GM18858 (cell line): ENCODE results near the gene SLC4A5.

Source experiments
- ATAC-seq: cut with Tn5 transposase; IDR thresholded peaks from one replicate; pipeline ENCODE4 v1.9.1; 2021; ENCODE audit not compliant: unreplicated experiment

The SLC4A5 gene, protein sequence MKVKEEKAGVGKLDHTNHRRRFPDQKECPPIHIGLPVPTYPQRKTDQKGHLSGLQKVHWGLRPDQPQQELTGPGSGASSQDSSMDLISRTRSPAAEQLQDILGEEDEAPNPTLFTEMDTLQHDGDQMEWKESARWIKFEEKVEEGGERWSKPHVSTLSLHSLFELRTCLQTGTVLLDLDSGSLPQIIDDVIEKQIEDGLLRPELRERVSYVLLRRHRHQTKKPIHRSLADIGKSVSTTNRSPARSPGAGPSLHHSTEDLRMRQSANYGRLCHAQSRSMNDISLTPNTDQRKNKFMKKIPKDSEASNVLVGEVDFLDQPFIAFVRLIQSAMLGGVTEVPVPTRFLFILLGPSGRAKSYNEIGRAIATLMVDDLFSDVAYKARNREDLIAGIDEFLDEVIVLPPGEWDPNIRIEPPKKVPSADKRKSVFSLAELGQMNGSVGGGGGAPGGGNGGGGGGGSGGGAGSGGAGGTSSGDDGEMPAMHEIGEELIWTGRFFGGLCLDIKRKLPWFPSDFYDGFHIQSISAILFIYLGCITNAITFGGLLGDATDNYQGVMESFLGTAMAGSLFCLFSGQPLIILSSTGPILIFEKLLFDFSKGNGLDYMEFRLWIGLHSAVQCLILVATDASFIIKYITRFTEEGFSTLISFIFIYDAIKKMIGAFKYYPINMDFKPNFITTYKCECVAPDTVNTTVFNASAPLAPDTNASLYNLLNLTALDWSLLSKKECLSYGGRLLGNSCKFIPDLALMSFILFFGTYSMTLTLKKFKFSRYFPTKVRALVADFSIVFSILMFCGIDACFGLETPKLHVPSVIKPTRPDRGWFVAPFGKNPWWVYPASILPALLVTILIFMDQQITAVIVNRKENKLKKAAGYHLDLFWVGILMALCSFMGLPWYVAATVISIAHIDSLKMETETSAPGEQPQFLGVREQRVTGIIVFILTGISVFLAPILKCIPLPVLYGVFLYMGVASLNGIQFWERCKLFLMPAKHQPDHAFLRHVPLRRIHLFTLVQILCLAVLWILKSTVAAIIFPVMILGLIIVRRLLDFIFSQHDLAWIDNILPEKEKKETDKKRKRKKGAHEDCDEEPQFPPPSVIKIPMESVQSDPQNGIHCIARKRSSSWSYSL

DNA sequence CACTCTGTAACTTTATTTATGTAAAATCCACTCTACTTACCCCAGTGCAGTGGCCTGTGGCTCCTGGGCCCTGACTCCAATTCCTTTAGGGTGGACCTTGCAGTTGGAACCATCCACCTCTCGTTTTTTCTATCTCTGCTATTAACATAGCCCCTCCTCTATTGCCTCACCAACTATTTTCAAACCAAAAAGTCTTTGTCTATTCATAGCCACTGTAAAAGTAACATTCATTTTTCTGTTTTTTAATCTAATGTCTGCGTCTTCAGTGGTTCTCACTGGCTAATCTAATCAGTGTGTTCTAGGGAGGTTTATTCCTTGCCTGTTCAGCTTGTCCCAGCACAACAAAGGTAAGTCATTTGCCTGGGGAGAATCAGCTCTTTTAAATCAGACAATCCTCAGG is at the start of gene SLC4A5:
Gene SLC4A5 (minus strand): TSS at position 101 of the 400 bp plus-strand sequence. CDS start 28,393 bp downstream, outside the sequence.
- no peak for ATAC-seq

DNA sequence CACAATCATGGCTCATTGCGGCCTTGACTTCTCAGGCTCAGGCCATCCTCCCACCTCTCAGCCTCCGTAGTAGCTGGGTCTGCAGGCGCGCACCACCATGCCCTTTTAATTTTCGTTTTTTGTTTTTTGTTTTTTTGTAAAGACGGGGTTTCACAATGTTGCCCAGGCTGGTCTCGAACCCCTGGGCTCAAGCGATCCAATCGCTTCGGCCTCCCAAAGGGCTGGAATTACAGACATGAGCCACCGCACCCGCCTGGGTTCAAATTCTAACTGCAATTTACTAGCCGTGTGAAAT is 49.2 kb upstream of the SLC4A5 start:
- no peak for ATAC-seq

DNA sequence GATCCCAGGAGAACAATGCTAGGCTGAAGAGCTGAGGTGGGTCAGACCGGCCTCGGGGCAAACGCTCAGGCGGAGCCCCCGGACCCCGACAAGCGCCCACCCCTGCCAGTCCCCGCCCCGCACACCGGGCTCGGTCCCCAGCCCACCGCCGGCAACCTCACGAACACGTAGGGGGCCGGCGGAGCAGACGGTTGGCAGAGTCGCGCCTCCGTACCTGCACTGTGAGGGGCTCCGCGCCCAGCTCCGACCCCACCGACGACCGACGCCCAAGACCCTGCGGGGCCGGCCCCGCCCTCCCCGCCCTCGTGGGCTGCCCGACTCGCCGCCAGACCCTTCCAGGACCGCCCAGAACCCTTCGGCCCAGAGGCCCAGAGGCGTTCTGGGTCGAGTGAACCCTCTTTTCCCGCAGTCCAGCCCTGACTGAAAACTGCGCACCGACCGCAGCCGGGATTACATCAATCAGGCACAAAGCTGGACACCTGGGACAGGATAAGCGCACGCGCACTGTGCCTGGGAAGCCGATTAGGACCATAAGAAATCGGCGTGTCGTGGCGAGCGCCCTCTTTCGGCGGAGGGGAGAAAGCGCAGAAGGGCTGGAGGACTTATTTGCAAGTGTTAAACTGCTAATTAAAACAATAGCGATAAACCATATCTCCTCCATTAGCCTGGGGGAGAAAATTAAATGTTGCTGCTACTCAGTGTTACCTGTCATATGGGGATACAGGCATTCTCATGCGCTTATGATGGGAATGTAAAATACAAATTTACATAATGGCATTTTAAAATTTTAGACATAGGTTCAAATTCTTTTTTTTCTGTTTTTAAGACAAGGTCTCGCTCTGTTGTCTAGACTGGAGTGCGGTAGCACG is 48.6 kb upstream of the SLC4A5 start:
- ATAC-seq, result peak; percentile 34

DNA sequence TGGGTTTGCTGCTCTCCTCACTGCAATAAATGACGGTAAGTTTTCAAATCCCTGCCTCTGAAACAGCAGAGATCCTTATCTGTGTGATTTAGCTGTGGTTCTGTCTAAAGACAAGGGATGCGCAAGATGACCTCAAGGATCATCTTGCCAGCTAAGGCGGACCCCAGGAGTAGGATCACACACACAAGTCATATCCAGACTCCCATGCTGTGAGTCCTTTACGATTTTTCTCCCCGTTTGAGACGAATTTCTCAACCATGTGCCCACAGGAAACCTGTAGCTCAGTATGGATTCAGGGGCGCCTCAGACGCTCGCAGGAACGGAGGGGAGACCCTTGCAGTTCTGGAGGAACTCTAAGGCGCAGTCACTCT is 48.0 kb upstream of the SLC4A5 start:
- peak; percentile 16 for ATAC-seq

DNA sequence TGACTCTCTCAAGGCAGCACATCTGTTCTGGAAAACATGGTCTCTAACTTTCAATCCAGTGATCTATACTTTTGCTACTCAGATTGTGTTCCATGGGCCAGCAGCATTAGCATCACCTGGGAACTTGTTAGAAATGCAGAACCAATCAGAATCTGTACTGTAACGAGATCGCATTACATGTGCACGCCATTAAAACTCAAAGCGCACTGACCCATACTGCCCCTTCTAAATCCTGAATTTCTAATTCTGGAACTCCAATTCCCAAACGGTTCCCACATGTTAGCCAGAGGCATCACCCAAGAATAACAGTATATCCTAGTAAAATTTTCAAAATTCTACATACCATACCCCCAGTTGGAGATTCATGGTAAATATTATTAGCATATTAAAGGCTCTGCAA is 47.4 kb upstream of the SLC4A5 start:
- ATAC-seq, result no peak

DNA sequence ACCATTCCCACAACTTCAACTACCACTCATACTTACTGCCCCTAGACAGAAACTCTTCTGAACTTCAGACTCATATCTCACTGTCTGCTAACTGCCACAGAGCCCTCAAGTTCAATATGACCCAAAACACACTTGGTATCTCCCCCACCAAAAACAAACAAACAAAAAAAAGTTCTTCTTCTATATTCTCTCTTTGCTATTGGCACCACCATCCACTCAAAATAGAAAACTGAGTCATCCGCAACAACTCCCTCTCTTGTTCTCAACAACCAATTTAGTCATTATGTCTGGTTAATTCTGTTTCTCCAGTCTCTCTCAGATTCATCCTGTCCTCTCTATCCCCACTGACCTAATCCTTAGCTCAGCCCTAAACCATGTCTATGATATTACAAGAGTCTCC is 44.1 kb upstream of the SLC4A5 start:
- ATAC-seq, result no peak

DNA sequence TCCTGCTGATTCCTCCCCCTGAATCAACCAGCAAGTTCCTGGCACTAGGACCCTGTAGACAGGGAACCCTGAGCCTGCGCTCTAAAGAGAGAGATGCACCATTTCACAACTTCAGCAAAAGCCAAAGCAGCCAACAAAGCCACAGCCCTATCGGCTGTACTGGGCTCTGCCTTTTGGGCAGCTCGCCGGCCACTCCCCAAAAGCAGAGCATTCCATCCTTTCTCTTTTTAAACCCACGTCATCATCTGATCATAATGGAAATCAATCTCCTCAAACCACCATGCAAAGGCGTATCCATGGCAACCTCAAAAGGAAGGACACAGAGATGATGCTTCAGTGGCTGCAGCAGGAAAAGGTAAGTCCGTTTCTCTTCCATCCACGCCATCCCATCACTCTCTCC is 42.2 kb upstream of the SLC4A5 start:
- no peak for ATAC-seq

DNA sequence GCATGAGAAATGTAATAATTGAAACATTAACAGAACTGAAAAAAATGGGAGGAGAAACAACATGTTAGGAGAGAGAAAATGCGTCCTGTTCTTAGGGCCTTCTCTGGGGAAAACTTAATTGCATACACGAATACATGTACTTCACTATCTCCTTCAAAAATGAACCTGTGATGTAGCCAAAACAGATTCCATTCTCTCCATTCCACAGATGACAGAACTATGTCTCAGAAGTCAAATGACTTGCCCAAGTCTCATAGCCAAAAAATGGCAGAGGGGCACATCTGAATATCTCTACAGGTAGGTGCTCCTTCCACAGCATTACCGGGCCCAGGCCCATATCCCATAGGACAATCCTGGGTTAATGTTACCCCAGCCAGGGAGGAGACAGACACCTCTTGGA is 40.8 kb upstream of the SLC4A5 start:
- ATAC-seq, result no peak

DNA sequence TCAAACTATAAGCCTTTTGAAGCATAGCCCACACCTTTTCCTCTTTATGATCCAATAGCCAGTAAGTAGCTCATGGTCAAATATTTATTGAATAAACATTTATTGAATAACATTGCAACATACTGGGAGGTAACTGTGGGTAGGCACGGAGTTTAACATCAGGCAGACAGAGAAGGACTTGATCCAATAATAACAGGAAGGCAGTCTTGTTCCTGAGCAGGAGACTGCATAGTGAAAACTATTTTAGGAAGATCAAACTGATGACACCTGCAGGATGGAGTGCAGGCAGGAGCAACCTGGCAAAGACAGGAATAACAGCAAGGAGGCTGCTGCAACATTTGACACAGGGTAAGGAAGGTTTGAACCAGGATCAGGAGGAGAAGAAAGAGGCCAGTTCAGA is 40.0 kb upstream of the SLC4A5 start:
- no peak for ATAC-seq

DNA sequence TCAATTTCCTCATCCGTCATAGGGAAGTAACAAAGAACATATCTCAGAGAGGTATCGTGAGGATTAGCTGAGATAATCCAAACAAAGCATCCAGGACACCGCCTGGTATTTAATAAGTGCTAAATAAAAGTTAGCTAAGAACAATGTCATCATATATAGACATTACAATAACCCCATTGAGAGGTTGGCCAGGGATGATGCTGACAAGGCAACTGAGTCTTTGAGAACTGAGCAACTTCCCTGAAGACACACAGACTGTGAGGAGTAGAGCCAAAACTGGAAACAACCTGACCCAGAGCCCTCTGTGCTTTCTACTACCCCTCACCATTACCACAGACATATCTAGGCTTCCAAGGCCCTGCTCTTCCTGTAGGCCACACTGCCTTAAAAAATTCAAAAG is 38.5 kb upstream of the SLC4A5 start:
- ATAC-seq, result no peak

DNA sequence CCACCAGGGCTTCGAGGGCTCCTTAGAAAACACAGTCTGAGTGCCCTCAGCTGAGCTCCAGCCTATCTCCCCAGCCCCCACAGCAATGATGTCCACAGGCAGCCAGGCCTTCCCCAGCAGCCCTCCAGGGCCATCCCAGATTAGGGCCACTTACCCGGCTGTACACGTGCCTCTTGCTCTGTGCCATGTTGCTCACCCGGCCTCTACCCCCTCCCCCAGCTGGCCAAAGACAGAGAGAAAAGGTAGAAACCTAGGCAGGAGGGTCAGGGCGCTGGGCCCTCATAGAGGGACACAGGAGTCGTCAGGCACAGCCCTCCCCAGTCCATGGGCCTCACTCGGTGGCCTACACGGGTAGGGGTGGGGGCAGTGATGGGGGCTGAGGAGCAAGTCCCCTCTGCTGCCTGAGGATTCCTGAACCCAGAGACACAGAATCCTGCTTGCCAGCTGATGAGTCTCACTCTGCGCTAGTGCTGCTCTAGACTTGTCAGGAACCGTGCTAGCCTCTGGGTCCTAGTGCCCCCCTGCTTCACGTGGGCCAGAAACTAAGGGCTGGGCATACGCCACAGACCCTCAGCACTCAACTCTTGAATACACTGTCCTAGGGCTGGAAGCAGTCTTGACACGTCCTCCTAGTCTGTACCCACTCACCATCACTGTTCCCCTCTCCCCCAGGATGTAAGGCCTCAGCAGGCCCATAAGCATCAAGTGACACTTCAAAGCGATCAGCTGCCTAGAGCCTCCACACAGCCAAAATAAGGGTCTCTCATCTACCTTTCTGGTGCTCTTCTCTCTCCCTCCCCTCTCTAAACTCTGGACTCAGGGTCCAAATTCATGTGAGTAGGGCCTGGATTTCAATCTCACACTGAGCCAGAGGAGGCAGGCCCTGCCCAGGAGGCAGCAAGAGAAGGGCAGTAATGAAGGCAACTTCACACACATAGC is 36.9 kb upstream of the SLC4A5 start, which contains the start of gene DCTN1:
Gene DCTN1 (minus strand): TSS at position 461 of the 939 bp plus-strand sequence. CDS start 274 bp downstream, at position 187.
- no peak for ATAC-seq

DNA sequence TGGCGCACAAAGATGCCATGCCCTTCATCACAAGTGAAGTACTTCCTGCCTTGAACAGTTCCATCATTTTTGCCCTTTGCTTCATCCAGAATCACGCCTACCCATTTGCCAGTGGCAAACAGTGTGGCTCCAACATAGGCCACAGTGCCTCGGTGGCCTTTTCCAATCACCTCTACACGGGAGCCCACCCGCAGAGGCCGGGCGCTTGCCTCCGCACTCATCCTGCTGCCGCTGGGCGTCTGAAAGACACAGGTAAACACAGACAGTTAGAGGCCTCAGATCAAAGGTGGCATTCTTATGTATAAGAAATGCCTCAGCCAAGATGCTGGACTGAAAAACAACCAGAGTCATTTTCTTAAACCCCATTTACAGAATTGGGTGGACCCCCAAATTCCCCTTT is 34.8 kb upstream of the SLC4A5 start:
- no peak for ATAC-seq

DNA sequence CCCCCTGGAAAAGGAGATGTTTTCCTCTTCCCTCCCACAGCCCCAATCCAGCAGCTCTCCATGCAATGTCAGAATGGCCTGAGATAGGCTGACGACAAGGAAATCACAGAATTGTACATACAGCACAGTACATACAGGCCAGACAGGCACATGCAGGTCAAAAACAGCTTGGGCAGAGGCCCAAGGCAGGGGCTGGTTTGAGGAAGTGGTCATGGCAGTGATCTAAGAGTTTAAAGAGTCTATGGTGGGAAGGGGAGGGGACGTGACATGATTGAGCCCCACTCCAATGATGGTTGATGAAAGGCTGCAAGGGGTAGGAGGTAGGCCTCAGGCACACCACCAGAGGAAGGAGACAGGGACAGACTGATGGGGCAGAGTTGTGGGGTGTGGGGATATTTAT is 32.6 kb upstream of the SLC4A5 start:
- ATAC-seq, result no peak

DNA sequence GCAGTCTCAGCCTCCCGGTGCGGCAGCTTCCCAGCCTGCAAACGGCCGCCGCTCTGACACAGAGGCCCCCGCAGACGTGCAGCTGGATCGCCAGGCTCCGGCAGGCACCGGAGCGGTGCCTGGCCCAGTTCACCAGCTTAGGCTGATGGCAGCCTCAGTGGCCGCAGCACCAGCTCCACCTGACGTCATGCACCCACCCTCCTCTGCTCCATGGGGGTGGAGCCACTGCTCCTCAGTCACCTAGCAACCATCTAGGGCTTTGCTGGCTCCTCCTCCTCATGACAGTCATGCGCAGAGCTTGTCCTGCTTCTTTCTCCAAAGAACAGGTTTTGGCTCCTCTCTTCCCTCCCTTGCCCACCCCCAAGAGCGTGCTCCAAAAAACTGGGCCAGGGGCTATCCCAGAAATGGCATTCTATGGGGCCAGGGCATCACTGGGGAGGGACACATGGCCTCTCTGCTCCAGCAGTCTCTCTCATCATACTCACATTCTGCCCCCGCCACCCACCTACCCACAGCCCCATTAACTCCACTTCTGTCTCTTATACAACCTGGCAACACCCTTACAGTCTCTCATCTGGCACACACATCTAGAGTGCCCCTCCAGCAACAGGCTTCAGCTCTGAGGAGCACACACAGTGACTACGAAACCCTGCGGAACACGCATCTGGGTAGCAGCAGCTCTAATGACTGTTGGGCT is 31.4 kb upstream of the SLC4A5 start:
- no peak for ATAC-seq

DNA sequence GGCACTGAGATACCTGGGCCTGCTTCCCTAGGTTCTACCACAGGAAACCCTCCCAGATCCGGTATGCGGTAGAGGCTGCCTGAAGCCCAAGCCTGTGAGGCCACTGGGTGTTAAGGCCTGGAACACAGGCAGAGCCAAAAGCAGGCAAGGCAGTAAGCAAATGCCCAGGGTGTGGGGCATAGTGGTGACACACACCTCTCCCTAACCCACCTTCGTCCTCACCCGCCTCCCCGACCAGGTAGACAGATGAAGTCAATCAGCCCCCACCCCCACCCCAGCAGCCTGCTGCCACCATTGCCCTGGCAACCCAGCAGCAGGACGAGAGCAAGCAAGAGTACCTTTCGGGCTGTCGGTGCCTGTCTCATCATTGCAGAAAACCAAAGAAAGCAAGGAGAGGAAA is 30.8 kb upstream of the SLC4A5 start:
- no peak for ATAC-seq

DNA sequence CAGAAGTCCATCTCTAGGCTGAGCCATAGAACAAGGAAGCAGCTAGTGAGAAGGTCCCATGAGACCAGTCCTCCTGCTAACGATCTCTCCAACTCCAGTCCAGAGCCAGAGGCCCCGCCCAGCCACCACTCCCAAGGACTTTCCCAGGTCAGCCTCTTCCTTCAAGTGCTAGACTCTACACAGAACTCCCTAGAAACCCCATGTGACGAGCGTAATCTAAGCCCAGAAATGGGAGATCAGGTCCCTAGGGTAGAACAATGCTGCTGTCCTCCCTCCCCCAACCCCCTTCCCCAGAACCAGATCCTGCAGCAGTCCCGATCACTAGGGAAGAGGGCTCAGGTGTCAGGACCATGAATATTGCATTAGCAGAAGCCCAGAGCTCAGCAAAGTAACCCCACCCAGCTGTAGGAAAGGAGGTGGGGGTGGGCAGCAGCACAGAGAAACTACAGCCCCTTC is 30.0 kb upstream of the SLC4A5 start:
- ATAC-seq, result no peak

DNA sequence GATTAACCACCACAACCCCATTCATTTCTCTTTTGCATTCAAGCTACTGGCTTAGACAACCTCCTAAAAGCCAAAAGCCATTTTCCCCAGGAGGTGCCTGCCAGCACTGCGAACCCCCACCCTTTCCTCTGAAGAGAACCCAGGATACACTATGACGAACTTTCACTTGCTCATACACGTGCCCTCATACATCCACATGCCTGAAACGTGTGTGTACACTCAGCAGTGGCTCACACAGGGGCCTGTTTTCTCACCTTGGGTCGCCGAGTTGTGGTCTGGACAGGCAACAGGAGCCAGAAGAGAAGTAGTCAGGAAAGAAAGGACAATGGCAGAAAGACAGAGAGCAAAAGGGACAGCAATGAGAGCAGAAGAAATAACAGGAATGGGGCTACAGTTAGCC is 29.5 kb upstream of the SLC4A5 start:
- no peak for ATAC-seq

DNA sequence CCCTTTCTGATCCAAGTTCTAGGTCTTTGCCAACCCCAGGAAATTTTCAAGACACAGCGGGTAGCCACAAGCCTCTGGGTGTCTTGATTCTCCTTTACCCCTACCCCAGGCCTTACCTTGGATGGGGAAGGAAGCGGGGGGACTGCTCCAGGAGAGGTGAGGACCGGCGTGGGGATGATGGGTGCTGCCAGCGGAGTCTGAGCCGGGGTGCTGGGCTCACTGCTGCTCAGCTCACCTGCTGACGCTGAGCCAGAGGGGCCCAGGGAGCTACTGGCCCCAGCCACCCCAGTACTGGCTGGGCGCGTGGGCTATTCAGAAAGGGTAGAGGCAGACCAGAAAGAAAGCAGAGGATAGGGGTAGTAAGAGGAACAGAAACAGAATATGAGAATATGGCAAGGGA is 28.2 kb upstream of the SLC4A5 start:
- ATAC-seq, result no peak

DNA sequence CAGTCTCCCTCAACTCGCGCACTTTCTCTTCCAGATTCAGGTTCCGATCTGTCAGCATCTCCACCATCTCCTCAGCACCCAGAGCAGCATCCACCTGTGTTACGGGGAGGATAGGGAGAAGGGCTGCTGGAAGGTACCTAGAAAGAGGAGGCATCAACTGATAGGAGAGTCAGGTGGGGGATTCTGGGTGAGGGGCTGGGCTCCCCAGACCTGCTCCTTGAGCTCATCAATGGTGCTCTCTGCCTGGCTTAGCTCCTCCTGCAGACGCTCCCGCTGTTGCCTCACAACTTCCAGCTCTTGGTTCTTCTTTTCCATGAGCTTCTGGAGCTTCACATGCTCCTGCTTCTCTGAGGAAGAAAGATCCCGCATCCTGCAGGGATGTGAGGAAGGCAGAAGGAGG is 26.8 kb upstream of the SLC4A5 start:
- ATAC-seq, result no peak
